GM12892 (cell line): ENCODE measurements around the gene RPTOR.

Experiments
- DNase-seq: peaks from one replicate; pipeline ENCODE4 v3.0.0; 2011; ENCODE audit not compliant: insufficient read length
- FAIRE-seq: peaks from 2 replicates; lab custom pipeline; 2011; peaks lifted over from hg19 to GRCh38; lab: Jason Lieb, UNC
- POLR2A ChIP-seq: IDR thresholded peaks from 2 replicates; pipeline ENCODE4 v1.6.1; 2011; ENCODE audit warnings: low read depth, low read length, control low read depth
- POLR2AphosphoS5 ChIP-seq: IDR thresholded peaks from 2 replicates; pipeline ENCODE4 v1.6.1; 2011; ENCODE audit warnings: low read depth, low read length, control low read depth
- TAF1 ChIP-seq: IDR thresholded peaks from 2 replicates; pipeline ENCODE4 v1.6.1; 2011; ENCODE audit warnings: low read depth, mild to moderate bottlenecking, control low read depth, low read length, borderline replicate concordance

The RPTOR gene

GRCh38 chr17:80949451-80950421 lies 405.1 kb downstream of the RPTOR start:
- no peak for FAIRE-seq
- TF ChIP-seq POLR2AphosphoS5 (no peak), POLR2A (no peak), TAF1 (no peak)
- DNase-seq: peak; percentile 5

- DNase-seq (peak; percentile 7), FAIRE-seq (no peak)
- no peak for TF ChIP-seq TAF1
- no peak for TF ChIP-seq POLR2AphosphoS5
- TF ChIP-seq POLR2A: no peak
These were observed 406.0 kb downstream of the RPTOR start for GRCh38 chr17:80950466-80951120.

- no peak for TF ChIP-seq POLR2A
- no peak for TF ChIP-seq POLR2AphosphoS5
- no peak for TF ChIP-seq TAF1
- no peak for FAIRE-seq
These were observed 406.8 kb downstream of the RPTOR start for GRCh38 chr17:80951121-80952090.

GRCh38 chr17:80952291-80952690 lies 407.7 kb downstream of the RPTOR start:
- no peak for FAIRE-seq
- TF ChIP-seq POLR2AphosphoS5 (no peak), TAF1 (no peak), POLR2A (no peak)

More at GRCh38 chr17:80951121-80952090, 406.8 kb downstream of the RPTOR start:
- no peak for DNase-seq

GRCh38 chr17:80953471-80954315 lies 409.1 kb downstream of the RPTOR start:
- FAIRE-seq: no peak
- DNase-seq: no peak
- TF ChIP-seq TAF1 (no peak), POLR2AphosphoS5 (no peak), POLR2A (no peak)

More at GRCh38 chr17:80952291-80952690, 407.7 kb downstream of the RPTOR start:
- DNase-seq: peak; percentile 4

- TF ChIP-seq POLR2A: no peak
- TF ChIP-seq POLR2AphosphoS5: no peak
- no peak for TF ChIP-seq TAF1
- DNase-seq (no peak), FAIRE-seq (no peak)
These were observed 410.4 kb downstream of the RPTOR start for GRCh38 chr17:80955078-80955477.

- no peak for TF ChIP-seq POLR2A
- no peak for TF ChIP-seq POLR2AphosphoS5
- TF ChIP-seq TAF1: no peak
- FAIRE-seq (no peak), DNase-seq (no peak)
These were observed 411.1 kb downstream of the RPTOR start for GRCh38 chr17:80955671-80956280.

GRCh38 chr17:80956321-80957190 lies 411.9 kb downstream of the RPTOR start:
- TF ChIP-seq POLR2A (no peak), TAF1 (no peak), POLR2AphosphoS5 (no peak)
- DNase-seq: no peak
- FAIRE-seq: no peak

- DNase-seq: no peak
- FAIRE-seq: no peak
- TF ChIP-seq TAF1: no peak
- TF ChIP-seq POLR2AphosphoS5: no peak
- TF ChIP-seq POLR2A: no peak
These were observed 412.9 kb downstream of the RPTOR start for GRCh38 chr17:80957461-80957941.
